Posterior vena cava (tissue), 2 donors: ENCODE data around the gene MRPL33. TPM values are rescaled to one million over a fixed set of nuclear protein-coding genes. Genes with fewer than 3 reads are reported as not detected.

ENCODE experiments used
- DNase-seq: peaks from one replicate; pipeline ENCODE4 v3.0.0-alpha.2; 2020; ENCODE audit warnings: low spot score
- intact Hi-C, 2 donors: fragments of 100-400 bp; cut with DNase I; formaldehyde crosslinking; loops; one replicate each; pipeline versions ENCODE4 v1.14.1 to v1.14.2; 2022 to 2023
- total RNA-seq, 2 donors: library from RNA; stranded (reverse); fragmentation: NEBNext Ultra II Directional; extraction: Animal tissue kit (Norgen Biotek cat#: 25700); gene quantifications; one replicate each; pipeline ENCODE4 v1.2.1, GENCODE V29; 2021
- donor health status: DM: yes; HTN: yes; CAD: no.
- donor health status: DM: yes; HTN: yes; CAD: no.

MRPL33 gene
- total RNA-seq, 2 donors from 2014 or later, result 88.8 to 93.0 TPM

GRCh38 chr2:27765621-27766286 lies 5.8 kb upstream of the MRPL33 start:
- intact Hi-C loops, result no loop called here
- peak; percentile 88 for DNase-seq

GRCh38 chr2:27766287-27766661 lies 5.2 kb upstream of the MRPL33 start:
- no peak for DNase-seq
- intact Hi-C loops, result no loop called here

DNA sequence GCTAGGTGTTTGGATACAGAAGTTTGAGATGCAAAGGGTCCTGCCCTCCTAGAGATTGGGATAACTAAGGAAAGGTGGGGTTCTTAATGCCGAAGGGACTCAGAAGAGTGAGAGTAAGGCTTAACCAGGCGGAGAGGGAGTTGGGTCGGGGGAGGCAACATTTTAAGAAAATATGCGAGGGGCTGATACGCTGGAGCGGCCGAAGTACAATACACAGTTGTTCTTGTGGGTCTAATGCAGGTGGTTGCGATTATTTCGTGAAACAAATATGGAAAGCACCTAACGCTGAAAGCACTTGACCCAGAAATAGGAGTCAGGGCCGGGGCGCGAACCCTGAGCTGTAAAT lies 344 bp upstream of the MRPL33 start:
- DNase-seq, result no peak
- intact Hi-C loops, result no loop called here

DNA sequence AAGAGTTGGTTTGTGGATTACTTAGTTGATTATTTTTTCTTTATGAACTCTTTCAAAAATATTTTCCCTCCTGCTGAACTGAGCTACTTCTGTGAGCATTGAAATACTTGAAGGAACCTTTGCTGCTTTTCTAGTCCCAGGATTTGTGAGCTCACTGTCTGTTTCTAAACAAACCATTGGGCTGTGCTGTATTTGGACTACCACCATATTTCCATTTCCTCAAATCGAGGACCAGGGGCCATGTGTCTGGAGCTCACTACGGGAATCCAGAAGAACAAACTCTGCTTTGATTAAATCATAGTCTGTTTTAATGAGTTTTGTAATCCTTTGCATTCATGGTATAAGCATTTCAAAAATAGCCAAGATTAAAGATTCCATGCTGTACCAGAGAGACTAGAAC lies 1.3 kb downstream of the MRPL33 start:
- intact Hi-C loops, result no loop called here
- no peak for DNase-seq

- intact Hi-C loops, result no loop called here
- no peak for DNase-seq
Observed at GRCh38 chr2:27773959-27774358, 2.4 kb downstream of the MRPL33 start.

DNA sequence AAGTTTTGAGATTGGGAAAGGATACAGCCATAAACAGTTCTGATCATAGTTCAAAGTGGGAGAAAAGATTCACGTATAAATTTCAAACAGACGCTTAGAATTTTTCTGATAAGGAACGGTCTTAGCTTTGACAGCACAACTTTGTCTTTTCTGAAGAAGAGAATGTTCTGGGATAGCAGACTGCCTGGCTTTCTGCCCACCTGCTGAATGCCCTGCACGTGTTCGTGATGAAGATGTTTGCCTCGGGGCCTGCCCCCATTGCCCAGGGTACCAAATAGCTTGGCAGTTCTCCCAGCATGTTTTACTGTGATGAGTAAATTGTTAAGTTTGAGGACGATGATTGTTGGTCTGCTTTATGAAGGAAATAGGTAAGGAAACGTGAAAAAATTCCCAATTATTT lies 4.6 kb downstream of the MRPL33 start:
- intact Hi-C loops, result no loop called here
- no peak for DNase-seq

DNA sequence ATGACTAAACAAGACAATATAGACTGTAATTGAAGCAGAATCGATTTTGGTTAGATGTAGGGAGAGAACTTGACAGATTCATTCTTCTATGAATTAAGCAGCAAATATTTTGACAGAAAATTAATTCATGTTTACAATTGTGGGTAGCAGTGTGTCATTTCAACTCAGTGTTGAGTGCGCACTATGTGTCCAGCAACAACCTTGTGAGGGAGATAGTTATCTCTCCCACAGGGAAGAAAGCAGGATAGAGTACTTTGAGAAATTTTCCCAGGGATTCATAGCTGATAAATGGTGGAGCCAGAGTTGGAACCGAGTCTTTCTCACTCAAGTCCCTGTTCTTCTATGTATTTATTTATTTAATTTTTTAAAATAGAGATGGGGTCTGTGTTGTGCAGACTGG lies 5.2 kb downstream of the MRPL33 start:
- intact Hi-C loops, result no loop called here
- no peak for DNase-seq

DNA sequence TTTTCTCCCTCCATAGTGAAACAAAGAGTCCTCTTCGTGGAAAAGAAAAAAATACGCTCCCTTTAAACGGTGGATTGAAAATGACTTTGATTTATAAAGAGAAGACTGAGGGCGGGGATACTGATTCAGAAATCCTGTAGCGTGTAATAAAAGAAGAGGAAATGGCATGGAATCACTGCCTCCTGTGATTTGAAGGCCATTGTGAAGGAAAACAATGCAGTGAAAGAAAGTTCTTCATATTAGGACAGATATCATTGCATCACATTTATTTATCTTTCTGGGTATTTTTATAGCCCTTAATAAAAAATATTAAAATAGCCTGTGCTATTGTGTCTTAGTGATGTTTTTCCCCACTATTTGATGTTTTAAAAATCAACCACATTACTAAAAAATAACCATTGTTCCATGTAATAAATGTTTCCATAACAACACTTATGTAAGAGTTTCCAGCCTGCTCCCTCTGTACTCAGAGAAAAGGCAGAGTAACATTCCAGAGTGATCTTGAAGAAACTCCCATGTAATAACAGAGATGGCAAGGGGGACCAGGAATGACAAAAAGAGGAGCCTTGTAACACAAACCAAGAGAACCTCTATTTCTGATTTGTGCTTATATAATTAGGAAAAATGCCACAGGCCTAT lies 8.0 kb downstream of the MRPL33 start:
- no peak for DNase-seq
- intact Hi-C loops, result no loop called here

DNA sequence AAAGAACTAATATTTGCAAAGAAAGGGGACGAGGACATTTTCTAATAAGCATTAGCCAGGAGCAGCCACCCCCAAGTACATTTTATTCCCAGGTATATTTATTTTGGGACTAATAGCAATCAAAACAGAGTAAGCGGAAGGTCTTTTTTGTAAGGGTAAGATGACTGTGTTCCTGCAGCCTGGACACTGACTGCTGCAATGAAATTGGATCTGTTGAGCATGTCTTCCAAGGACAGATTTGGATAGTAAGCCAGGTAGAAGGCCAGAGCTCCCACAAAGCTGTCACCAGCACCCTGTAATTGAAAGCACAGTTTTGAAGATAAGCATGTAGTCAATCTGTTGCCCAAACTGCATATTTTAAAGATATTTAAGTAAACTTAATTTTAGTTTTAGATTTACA lies 10.0 kb downstream of the MRPL33 start:
- intact Hi-C loops, result no loop called here
- no peak for DNase-seq

DNA sequence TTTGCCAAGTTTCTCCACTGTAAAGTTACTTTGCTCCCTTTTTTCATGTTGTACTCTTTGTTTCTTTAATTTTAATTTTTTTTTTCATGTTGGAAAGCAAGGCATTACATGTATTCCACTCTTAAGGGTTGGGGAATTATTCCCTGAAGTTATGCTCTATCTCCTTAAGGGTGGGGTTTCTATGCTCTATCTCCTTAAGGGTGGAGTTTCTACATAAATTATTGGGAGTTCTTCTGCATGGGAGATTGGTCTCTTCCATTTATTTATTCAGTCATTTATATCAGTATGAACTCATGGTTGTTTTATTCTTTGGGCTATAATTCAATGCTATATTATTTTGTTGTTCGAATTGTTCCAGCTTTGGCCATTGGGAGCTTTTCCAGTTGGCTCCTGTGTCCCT lies 11.2 kb downstream of the MRPL33 start:
- no peak for DNase-seq
- intact Hi-C loops, result no loop called here

GRCh38 chr2:27790796-27791195 lies 19.3 kb downstream of the MRPL33 start:
- no peak for DNase-seq
- intact Hi-C loops, result no loop called here

GRCh38 chr2:27792759-27793158 lies 21.2 kb downstream of the MRPL33 start:
- no peak for DNase-seq
- intact Hi-C loops, result no loop called here

DNA sequence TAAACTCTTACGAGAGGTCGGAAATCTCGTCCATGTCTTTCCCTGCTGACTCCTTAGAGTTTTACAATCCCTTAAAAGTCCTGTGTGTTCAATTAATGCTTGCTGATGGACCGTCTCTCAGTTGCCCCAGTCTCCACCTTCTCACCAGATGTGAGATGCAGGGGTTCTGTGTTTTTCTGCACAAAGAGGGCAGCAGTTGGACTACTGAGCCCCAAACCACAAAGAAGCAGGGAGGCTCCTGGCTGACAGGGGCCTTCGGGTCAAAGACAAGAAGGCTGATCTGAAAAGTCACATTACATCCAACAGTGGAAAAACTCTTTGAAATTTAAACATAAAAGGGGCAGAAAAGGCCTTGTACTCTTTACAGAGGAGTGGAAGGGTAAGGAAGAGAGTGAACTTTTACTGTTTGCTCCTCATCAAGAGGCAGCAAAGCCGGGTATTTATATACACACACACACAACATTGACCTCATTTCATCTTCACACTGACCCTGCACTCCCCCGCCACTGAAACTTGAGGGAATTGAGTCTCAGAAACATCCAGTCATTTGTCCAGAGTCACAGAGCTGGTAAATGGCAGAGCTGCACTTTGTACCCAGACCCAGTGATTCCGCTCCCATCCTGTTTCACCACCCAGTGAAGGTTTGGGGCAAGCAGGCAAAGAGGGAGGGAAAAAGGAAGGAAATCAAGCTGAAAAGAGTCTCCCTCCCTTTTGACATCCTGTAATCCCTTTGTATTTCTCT lies 23.7 kb downstream of the MRPL33 start:
- intact Hi-C loops, result loop anchor here in 1 of 2 donors (5.0 kb wide), 1 partner anchor 78 kb away; no protein-coding TSS in a partner anchor
- no peak for DNase-seq

GRCh38 chr2:27795868-27796277 lies 24.4 kb downstream of the MRPL33 start:
- intact Hi-C loops, result loop anchor here in 1 of 2 donors (5.0 kb wide), 1 partner anchor 79 kb away; no protein-coding TSS in a partner anchor
- no peak for DNase-seq

DNA sequence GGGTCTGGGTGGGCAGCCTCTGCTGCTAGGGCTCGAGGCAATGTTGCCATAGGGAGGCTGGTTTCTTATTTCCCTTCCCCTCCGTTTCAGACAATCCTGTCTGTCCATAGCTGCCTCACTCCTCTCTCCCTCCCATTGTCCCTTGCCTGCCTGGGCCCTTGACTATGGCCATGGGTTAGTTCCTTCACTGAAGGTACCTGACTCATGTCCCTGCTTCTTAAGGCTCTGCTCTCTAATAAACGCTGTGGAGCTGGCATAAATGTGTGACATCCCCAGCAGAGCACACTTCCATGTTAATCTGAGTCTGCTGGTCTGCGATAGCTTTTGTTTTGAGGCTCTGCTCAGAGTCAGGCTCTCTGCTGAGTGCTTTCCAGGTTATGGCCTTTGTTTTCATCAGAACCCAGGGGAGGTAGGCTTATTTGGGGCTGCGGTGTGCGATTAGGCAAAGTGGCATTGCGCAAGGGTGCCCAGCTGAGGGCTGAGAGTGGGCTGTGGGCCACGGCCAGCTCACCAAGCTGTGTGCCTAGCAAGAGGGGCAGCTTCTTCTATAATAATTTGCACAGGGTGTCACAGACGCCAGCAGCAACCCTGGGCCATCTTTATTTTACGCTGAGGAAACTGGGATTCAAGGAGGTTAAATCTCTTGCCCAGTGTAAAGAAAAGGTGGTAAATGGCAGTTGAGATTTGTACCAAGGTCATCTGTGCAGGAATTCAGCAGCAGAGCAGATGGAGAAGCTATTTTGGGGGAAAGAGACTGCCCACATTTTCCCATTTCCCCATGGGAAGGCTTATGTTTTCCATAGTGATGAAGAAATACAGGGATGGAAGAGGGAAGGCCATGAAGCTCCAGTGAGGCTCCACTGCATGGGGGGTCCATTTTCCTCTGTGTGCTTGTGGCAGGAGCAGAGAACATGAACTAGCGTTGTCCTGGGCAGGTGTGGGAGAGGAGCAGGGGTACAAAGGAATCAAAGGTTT lies 25.6 kb downstream of the MRPL33 start:
- no peak for DNase-seq
- intact Hi-C loops, result loop anchor here in 1 of 2 donors (5.0 kb wide), 1 partner anchor 80 kb away; no protein-coding TSS in a partner anchor

- intact Hi-C loops, result loop anchor here in 1 of 2 donors (5.0 kb wide), 1 partner anchor 81 kb away; no protein-coding TSS in a partner anchor
- no peak for DNase-seq
Observed at GRCh38 chr2:27797841-27798240, 26.3 kb downstream of the MRPL33 start.

DNA sequence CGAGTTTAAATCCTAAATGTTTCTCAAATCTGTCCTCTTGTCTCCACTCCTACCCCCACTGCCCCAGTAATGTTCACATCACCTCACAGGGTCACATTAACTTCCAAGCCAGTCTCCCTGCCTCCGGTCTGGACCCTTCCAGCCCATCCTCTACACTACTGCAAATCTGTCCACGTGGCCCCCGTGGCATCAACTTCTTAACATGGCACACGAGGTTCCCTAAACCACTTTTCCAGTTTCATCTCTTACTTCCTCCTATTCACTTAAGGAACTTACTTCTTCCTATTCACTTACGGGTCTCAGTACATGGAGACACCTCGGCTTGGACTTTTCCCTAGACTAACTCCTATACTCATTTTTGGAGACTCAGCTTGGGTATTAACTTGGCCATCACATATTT lies 27.0 kb downstream of the MRPL33 start:
- DNase-seq, result no peak
- intact Hi-C loops, result loop anchor here in 1 of 2 donors (5.0 kb wide), 1 partner anchor 81 kb away; no protein-coding TSS in a partner anchor

GRCh38 chr2:27798948-27799645 lies 27.6 kb downstream of the MRPL33 start:
- intact Hi-C loops, result loop anchor here in 1 of 2 donors (5.0 kb wide), 1 partner anchor 82 kb away; no protein-coding TSS in a partner anchor
- peak; percentile 88 for DNase-seq

GRCh38 chr2:27799646-27800010 lies 28.1 kb downstream of the MRPL33 start:
- DNase-seq, result peak; percentile 82
- intact Hi-C loops, result loop anchor here in 1 of 2 donors (5.0 to 10.0 kb wide), 2 partner anchors 82 to 85 kb away; no protein-coding TSS in a partner anchor
